ENCODE data around the gene RASGRF2. TPM values are rescaled to one million over a fixed set of nuclear protein-coding genes. Genes with fewer than 3 reads are reported as not detected.
A peak's percentile ranks its signal among the peaks of the same experiment; 100 is the strongest.

Gene RASGRF2
- total and polyA plus RNA-seq, 2 of the 13 experiments (the other 11 are each of a cell fraction or from before 2014, with no cell fraction given) = 23.6 to 29.0 TPM

- no peak for TF ChIP-seq ZNF616 (CRISPR knock-in tag; IDR thresholded peaks at IDR 0.05; ENCODE audit: low read depth)
- TF ChIP-seq REST (IDR thresholded peaks at IDR 0.05; ENCODE audit: borderline replicate concordance in 1 of 2, low read depth in 1 of 2, low read length in 2 of 2) = peak in 1 of 2 experiments; percentile 52; a peak in 1 of 4 replicates
- no peak for TF ChIP-seq TOE1 (CRISPR knock-in tag; IDR thresholded peaks at IDR 0.05)
- TF ChIP-seq ZNF530 (CRISPR knock-in tag; IDR thresholded peaks at IDR 0.05; ENCODE audit: low read depth) = no peak
- 0 out of 2 replicates have a peak, but pooled peaks have one; percentile 36 for TF ChIP-seq NFE2L1 (CRISPR knock-in tag; IDR thresholded peaks at IDR 0.05; ENCODE audit: borderline replicate concordance)
- TF ChIP-seq SP140L (CRISPR knock-in tag; IDR thresholded peaks at IDR 0.05; ENCODE audit: borderline replicate concordance) = no peak
- no peak for TF ChIP-seq JUN (CRISPR knock-in tag; IDR thresholded peaks at IDR 0.05)
- no peak for TF ChIP-seq NFATC3 (CRISPR knock-in tag; IDR thresholded peaks at IDR 0.05)
- TF ChIP-seq CBX2 (IDR thresholded peaks at IDR 0.05; ENCODE audit: low read depth, low read length) = no peak
- TF ChIP-seq CBX2 (CRISPR knock-in tag; IDR thresholded peaks at IDR 0.05; ENCODE audit: low read depth) = no peak
- TF ChIP-seq ZNF124 (CRISPR knock-in tag; IDR thresholded peaks at IDR 0.05) = no peak
- no peak for TF ChIP-seq ZFYVE20 (CRISPR knock-in tag; IDR thresholded peaks at IDR 0.05; ENCODE audit: borderline replicate concordance, low read depth)
- no peak for TF ChIP-seq USF2 (IDR thresholded peaks at IDR 0.05; ENCODE audit: low read depth, low read length)
- no peak for TF ChIP-seq USF2 (CRISPR knock-in tag; IDR thresholded peaks at IDR 0.05; ENCODE audit: borderline replicate concordance)
- no peak for TF ChIP-seq DDIT3 (CRISPR knock-in tag; IDR thresholded peaks at IDR 0.05)
- no peak for TF ChIP-seq NR0B2 (CRISPR knock-in tag; IDR thresholded peaks at IDR 0.05)
- no peak for TF ChIP-seq ZNF598 (CRISPR knock-in tag; IDR thresholded peaks at IDR 0.05; ENCODE audit: borderline replicate concordance)
- TF ChIP-seq ATF4 (CRISPR knock-in tag; IDR thresholded peaks at IDR 0.05) = no peak
- TF ChIP-seq FIP1L1 (IDR thresholded peaks at IDR 0.05; ENCODE audit: borderline replicate concordance, insufficient read depth, low read depth, low read length) = no peak
- TF ChIP-seq HOXA7 (CRISPR knock-in tag; IDR thresholded peaks at IDR 0.05) = no peak
- TF ChIP-seq RBM22 (optimal IDR thresholded peaks at IDR 0.05; ENCODE audit: low read length) = peak; percentile 59
Measured at GRCh38 chr5:81232464-81233079, 272.4 kb downstream of the RASGRF2 start (continued).

All from HepG2 (cell line).